PC-9 (cell line): Measurements from ENCODE around the gene DAAM1. TPM values are rescaled to one million over a fixed set of nuclear protein-coding genes. Genes with fewer than 3 reads are reported as not detected.

Experiments used
- BruUV-seq: library from RNA; stranded (reverse); fragments of 400-500 nt; replicated peaks from 2 replicates; lab custom pipeline; 2021; lab: Mats Ljungman, UMichigan
- CTCF ChIA-PET: fragments of 300-600 bp; sonication (Branson Sonifier 250); formaldehyde crosslinking; loops from one replicate; lab custom pipeline; 2022; ENCODE audit warnings: antibody characterized with exemption; lab: Charles Lee
- POLR2A ChIA-PET: fragments of 300-600 bp; sonication (Branson Sonifier 250); formaldehyde crosslinking; loops from one replicate; lab custom pipeline; 2022; ENCODE audit warnings: antibody characterized with exemption; ENCODE audit not compliant: unreplicated experiment; lab: Charles Lee
- DNase-seq, 2 experiments: peaks; one replicate each; pipeline versions ENCODE4 v3.0.0 to v3.0.0-alpha.2; 2015 to 2022; ENCODE audit warnings: mixed read lengths in 1 of 2
- H2AFZ ChIP-seq: fragments of 200-600 bp; sonication (generic); 2 replicates; pipeline ENCODE4 v1.8.1; 2017; ENCODE audit warnings: antibody characterized with exemption
- H3F3A ChIP-seq: fragments of 200-600 bp; sonication (generic); 2 replicates; pipeline ENCODE4 v1.8.1; 2017; ENCODE audit warnings: antibody characterized with exemption, mild to moderate bottlenecking, low read depth; ENCODE audit not compliant: insufficient read depth
- H3K27ac ChIP-seq: fragments of 200-600 bp; sonication (generic); 2 replicates; pipeline ENCODE4 v1.6.1; 2016; ENCODE audit warnings: mixed run types
- H3K27me3 ChIP-seq: fragments of 200-600 bp; sonication (generic); 2 replicates; pipeline ENCODE4 v1.6.1; 2016; ENCODE audit warnings: low read depth, mixed run types; ENCODE audit not compliant: insufficient read depth
- H3K36me3 ChIP-seq: fragments of 200-600 bp; sonication (generic); 2 replicates; pipeline ENCODE4 v1.6.1; 2016; ENCODE audit warnings: low read depth, mixed run types
- H3K4me1 ChIP-seq: fragments of 200-600 bp; sonication (generic); replicated peaks from 2 replicates; pipeline ENCODE4 v1.6.1; 2016; ENCODE audit warnings: mixed run types; ENCODE audit not compliant: insufficient read depth
- H3K4me2 ChIP-seq: fragments of 200-600 bp; sonication (generic); 2 replicates; pipeline ENCODE4 v1.6.1; 2017; ENCODE audit warnings: mixed run types
- H3K4me3 ChIP-seq: fragments of 200-600 bp; sonication (generic); 2 replicates; pipeline ENCODE4 v1.6.1; 2016; ENCODE audit warnings: mixed run types
- H3K79me2 ChIP-seq: fragments of 200-600 bp; sonication (generic); 2 replicates; pipeline ENCODE4 v1.6.1; 2017; ENCODE audit warnings: low read depth, mixed run types
- H3K9me2 ChIP-seq: fragments of 200-600 bp; sonication (generic); 2 replicates; pipeline ENCODE4 v1.8.1; 2017; ENCODE audit warnings: mild to moderate bottlenecking; ENCODE audit not compliant: insufficient read depth
- H3K9me3 ChIP-seq: fragments of 200-600 bp; sonication (generic); 2 replicates; pipeline ENCODE4 v1.8.1; 2016; ENCODE audit warnings: low read depth; ENCODE audit not compliant: insufficient read depth
- H4K20me1 ChIP-seq: fragments of 200-600 bp; sonication (generic); 2 replicates; pipeline ENCODE4 v1.8.1; 2017; ENCODE audit not compliant: insufficient read depth
- EZH2 ChIP-seq: fragments of 200-600 bp; sonication (generic); IDR thresholded peaks from 2 replicates; pipeline ENCODE4 v1.8.0; 2017; ENCODE audit warnings: antibody characterized with exemption, low read depth
- intact Hi-C: fragments of 100-400 bp; cut with micrococcal nuclease; formaldehyde crosslinking; loops from one replicate; pipeline ENCODE4 v1.10.0; 2022; ENCODE audit not compliant: unreplicated experiment
- total RNA-seq: library from RNA; stranded (reverse); gene quantifications from 2 replicates; pipeline ENCODE4 v1.2.3, GENCODE V29; 2021
- TF ChIP-seq, protein P1 (sequence below): fragments of 200-600 bp; sonication (generic); conservative IDR thresholded peaks from 2 replicates; pipeline ENCODE4 v1.6.1; 2017; ENCODE audit warnings: mixed run types, antibody characterized with exemption, mild to moderate bottlenecking, moderate library complexity

The DAAM1 gene
- total RNA-seq, 1 experiment from 2014 or later = 70.7 TPM

DNA sequence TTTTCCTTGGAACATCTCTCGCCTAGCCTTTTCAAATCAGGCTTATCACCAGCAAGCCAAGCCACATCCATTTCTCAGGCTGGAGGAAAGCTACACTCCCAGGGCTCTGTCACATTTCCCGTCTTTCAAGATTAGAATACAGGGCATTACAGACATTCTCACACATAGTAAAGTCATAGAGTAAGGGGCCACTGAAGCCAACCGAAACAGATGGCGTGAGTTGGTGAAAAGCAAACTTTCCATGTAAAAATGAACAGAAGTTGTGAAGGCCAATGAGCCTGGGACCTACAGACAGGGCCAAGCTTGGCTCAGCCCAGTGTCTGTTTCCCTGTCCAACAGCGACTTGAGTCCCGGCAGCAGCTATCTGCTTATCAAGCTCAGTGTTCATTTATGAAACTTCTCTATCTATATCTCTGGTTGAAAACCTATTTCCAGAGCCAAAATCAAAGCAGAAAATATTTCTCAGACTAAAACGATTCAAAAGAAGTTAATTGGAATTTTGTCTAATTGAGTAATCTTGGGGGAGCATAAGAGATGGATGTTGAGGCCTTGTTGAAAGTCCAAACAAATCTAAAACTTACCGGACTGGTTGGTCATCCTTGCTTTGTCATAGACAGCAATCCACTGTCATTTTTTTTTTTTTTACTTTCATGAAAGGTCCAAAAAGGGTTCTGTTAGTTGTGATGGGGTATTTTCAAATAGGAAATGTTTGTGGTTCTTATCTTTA, 105.6 kb downstream of the DAAM1 start:
- no peaks in the 10 kb centered on the region for H3K9me2 ChIP-seq
- no peaks in the 10 kb centered on the region for H3K79me2 ChIP-seq
- H3K27ac ChIP-seq = no peak overlapping the region
- DNase-seq = no peak
- H3F3A ChIP-seq = 0 out of 2 replicates have a peak, but pooled peaks cover 4% of the 10 kb centered on the region
- TF ChIP-seq EZH2 = no peak
- TF ChIP-seq, protein P1, sequence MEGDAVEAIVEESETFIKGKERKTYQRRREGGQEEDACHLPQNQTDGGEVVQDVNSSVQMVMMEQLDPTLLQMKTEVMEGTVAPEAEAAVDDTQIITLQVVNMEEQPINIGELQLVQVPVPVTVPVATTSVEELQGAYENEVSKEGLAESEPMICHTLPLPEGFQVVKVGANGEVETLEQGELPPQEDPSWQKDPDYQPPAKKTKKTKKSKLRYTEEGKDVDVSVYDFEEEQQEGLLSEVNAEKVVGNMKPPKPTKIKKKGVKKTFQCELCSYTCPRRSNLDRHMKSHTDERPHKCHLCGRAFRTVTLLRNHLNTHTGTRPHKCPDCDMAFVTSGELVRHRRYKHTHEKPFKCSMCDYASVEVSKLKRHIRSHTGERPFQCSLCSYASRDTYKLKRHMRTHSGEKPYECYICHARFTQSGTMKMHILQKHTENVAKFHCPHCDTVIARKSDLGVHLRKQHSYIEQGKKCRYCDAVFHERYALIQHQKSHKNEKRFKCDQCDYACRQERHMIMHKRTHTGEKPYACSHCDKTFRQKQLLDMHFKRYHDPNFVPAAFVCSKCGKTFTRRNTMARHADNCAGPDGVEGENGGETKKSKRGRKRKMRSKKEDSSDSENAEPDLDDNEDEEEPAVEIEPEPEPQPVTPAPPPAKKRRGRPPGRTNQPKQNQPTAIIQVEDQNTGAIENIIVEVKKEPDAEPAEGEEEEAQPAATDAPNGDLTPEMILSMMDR = no peak
- H3K4me3 ChIP-seq = no peak overlapping the region
- no peaks in the 10 kb centered on the region for H4K20me1 ChIP-seq
- intact Hi-C loops = no loop called here
- POLR2A ChIA-PET = interaction anchor here (0.7 kb wide), 1 partner anchor 149 kb away, joined by 3 read pairs; no protein-coding TSS in a partner anchor
- peaks cover 10% of the 10 kb centered on the region; the same call in 1 of the 2 replicates for H3K4me1 ChIP-seq
- CTCF ChIA-PET = no interaction called here
- H3K36me3 ChIP-seq = peaks cover 8% of the 10 kb centered on the region; the same call in 1 of the 2 replicates
- H3K27me3 ChIP-seq = no peaks in the 10 kb centered on the region
- H3K4me2 ChIP-seq = no peak overlapping the region
- H2AFZ ChIP-seq = no peak overlapping the region
- H3K9me3 ChIP-seq = no peaks in the 10 kb centered on the region
- BruUV-seq = no TSS peak

DNA sequence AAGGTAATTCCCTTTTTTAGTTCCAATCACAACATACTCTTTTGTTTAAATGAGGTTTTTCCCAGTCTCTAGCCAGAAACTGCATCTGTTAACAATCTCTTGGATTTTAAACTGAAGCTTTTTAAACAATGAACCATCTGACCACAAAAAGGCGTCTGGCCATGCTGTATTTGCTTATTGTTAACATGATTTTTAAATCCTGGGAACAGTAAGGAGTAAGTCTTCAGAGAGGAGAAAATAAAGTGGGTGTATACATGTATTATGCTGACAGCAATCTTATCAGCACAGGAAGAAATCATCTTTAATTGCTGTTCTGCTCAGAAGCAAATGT, 106.2 kb downstream of the DAAM1 start:
- no peak overlapping the region for H3K27ac ChIP-seq

DNA sequence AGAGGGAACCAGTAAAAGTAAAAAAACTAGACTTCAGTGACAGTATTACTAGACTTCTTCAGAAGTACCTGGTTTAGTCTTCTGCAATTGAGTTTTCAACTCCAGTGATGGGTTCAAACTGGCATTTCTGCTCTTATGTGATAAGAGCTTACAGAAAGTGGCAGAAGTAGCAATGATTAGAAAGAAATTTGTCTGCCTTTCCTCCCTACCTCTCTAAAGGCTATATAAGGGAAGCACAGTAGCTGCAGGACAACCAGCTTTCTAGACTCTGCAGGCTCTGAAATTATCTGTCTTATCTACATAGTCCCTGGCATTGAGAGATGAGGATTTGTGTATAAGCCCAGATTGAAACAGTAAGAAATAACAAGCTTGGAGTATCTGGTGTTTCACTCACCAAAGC, 107.5 kb downstream of the DAAM1 start:
- Histone ChIP-seq H3K9me2 (no peaks in the 10 kb centered on the region), H3K4me2 (no peak overlapping the region), H3K79me2 (no peaks in the 10 kb centered on the region), H3K9me3 (no peaks in the 10 kb centered on the region), H3K36me3 (peaks cover 9% of the 10 kb centered on the region; the same call in 1 of the 2 replicates), H4K20me1 (no peaks in the 10 kb centered on the region), H3F3A (no peaks in the 10 kb centered on the region), H3K4me1 (peaks cover 10% of the 10 kb centered on the region; the same call in 1 of the 2 replicates), H3K27me3 (no peaks in the 10 kb centered on the region), H3K27ac (no peak overlapping the region), H3K4me3 (no peak overlapping the region), H2AFZ (no peak overlapping the region)
- ChIA-PET CTCF (interaction anchor here (0.6 kb wide), 1 partner anchor 210 kb away, joined by 4 read pairs; no protein-coding TSS in a partner anchor), POLR2A (no interaction called here)
- DNase-seq = no peak
- no peak for TF ChIP-seq EZH2
- TF ChIP-seq, protein P1 = no peak
- no TSS peak for BruUV-seq
- intact Hi-C loops = no loop called here

More for the DNA sequence above, 106.2 kb downstream of the DAAM1 start:
- Histone ChIP-seq H3K4me2 (no peak overlapping the region), H3K79me2 (no peaks in the 10 kb centered on the region), H3K9me2 (no peaks in the 10 kb centered on the region), H3K27me3 (no peaks in the 10 kb centered on the region), H3K4me1 (peaks cover 10% of the 10 kb centered on the region; the same call in 1 of the 2 replicates), H4K20me1 (no peaks in the 10 kb centered on the region), H3K9me3 (no peaks in the 10 kb centered on the region), H3F3A (no peaks in the 10 kb centered on the region), H3K4me3 (no peak overlapping the region), H3K36me3 (peaks cover 8% of the 10 kb centered on the region; the same call in 1 of the 2 replicates), H2AFZ (no peak overlapping the region)
- no peak for DNase-seq
- ChIA-PET CTCF (no interaction called here), POLR2A (no interaction called here)
- intact Hi-C loops = no loop called here
- BruUV-seq = no TSS peak
- TF ChIP-seq, protein P1 = no peak
- TF ChIP-seq EZH2 = no peak
